MCF 10A (cell line): Measurements from ENCODE around the gene PI4KA. TPM values are rescaled to one million over a fixed set of nuclear protein-coding genes. Genes with fewer than 3 reads are reported as not detected.

Experiments used
- Bru-seq: library from RNA; stranded (reverse); fragments of 400-500 nt; gene quantifications from one replicate; lab custom pipeline; 2021; lab: Mats Ljungman, UMichigan
- BruChase-seq, 2 experiments: library from RNA; stranded (reverse); fragments of 400-500 nt; gene quantifications; one replicate each; lab custom pipeline; 2021; lab: Mats Ljungman, UMichigan
- BruUV-seq: library from RNA; stranded (reverse); fragments of 400-500 nt; replicated peaks from 2 replicates; lab custom pipeline; 2021; lab: Mats Ljungman, UMichigan
- CTCF ChIA-PET: fragments of 300-600 bp; sonication (Branson Sonifier 250); formaldehyde crosslinking; extraction: SDS; loops from one replicate; lab custom pipeline; 2021; ENCODE audit warnings: antibody characterized with exemption, inconsistent platforms; lab: Yijun Ruan, JAX
- POLR2A ChIA-PET: fragments of 300-600, 350-650 bp; sonication (Branson Sonifier 250); formaldehyde crosslinking; extraction: SDS; loops from one replicate; lab custom pipeline; 2020; ENCODE audit warnings: antibody characterized with exemption, inconsistent platforms; lab: Yijun Ruan, JAX
- DNase-seq: peaks from one replicate; pipeline ENCODE4 v3.0.0-alpha.2; 2018; ENCODE audit not compliant: unreplicated experiment
- H3K27ac Mint-ChIP-seq: one replicate; pipeline ENCODE4 v1.8.0; 2022; ENCODE audit warnings: mild to moderate bottlenecking, low read depth, mixed read lengths; ENCODE audit not compliant: unreplicated experiment
- H3K27me3 Mint-ChIP-seq: one replicate; pipeline ENCODE4 v1.8.0; 2022; ENCODE audit warnings: mixed read lengths; ENCODE audit not compliant: insufficient read depth, unreplicated experiment
- H3K36me3 Mint-ChIP-seq: one replicate; pipeline ENCODE4 v1.8.0; 2022; ENCODE audit warnings: mild to moderate bottlenecking, moderate library complexity, mixed read lengths; ENCODE audit not compliant: insufficient read depth, unreplicated experiment
- H3K4me1 Mint-ChIP-seq: one replicate; pipeline ENCODE4 v1.8.0; 2022; ENCODE audit warnings: mixed read lengths; ENCODE audit not compliant: insufficient read depth, unreplicated experiment
- H3K4me3 Mint-ChIP-seq: one replicate; pipeline ENCODE4 v1.8.0; 2022; ENCODE audit warnings: mild to moderate bottlenecking, moderate library complexity, mixed read lengths; ENCODE audit not compliant: unreplicated experiment
- H3K9me3 Mint-ChIP-seq: one replicate; pipeline ENCODE4 v1.8.0; 2022; ENCODE audit warnings: mixed read lengths; ENCODE audit not compliant: unreplicated experiment
- CTCF ChIP-seq: fragments of 200-600 bp; IDR thresholded peaks from one replicate; pipeline ENCODE4 v1.8.0; 2022; ENCODE audit warnings: antibody characterized with exemption, mild to moderate bottlenecking; ENCODE audit not compliant: unreplicated experiment
- intact Hi-C: fragments of 100-400 bp; cut with micrococcal nuclease; formaldehyde crosslinking; loops from 2 replicates; pipeline ENCODE4 v1.14.1; 2022
- long read RNA-seq: library from polyadenylated mRNA; stranded (forward); transcript quantifications from one replicate; pipeline ENCODE4 v2.0.0, GENCODE V29; 2022
- total RNA-seq: library from RNA; stranded (reverse); gene quantifications from 2 replicates; pipeline ENCODE4 v1.2.3, GENCODE V29; 2022

The PI4KA gene
- total RNA-seq (39.0 and 41.3 TPM in 2 replicates), Bru-seq, nascent RNA (percentile 61 among the genes with signal in this experiment), BruChase-seq, experiment 1, labeled RNA remaining after a 6-hour chase (percentile 68 among the genes with signal in this experiment), BruChase-seq, experiment 2, labeled RNA remaining after a 2-hour chase (percentile 60 among the genes with signal in this experiment)
- long read RNA-seq, full-length matches to known transcripts = 33 of 70 reads
- long read RNA-seq, partial matches to known transcripts = 18 of 70 reads
- long read RNA-seq, other reads (novel, unspliced or antisense) = 19 of 70 reads

- CTCF ChIA-PET = interaction anchor here (0.6 to 1.3 kb wide), 3 partner anchors 27 to 575 kb away, joined by 3 to 5 read pairs (median 3); no protein-coding TSS in a partner anchor
- Mint-ChIP-seq H3K9me3 (no peaks in the 10 kb centered on the region), H3K27me3 (no peaks in the 10 kb centered on the region), H3K4me3 (peak within 1 kb of the TSS; percentile 87), H3K4me1 (peaks cover 27% of the 10 kb centered on the region), H3K36me3 (peaks cover 15% of the 10 kb centered on the region), H3K27ac (peak within 1 kb of the TSS; percentile 88)
- TF ChIP-seq CTCF = no peak
- peak; percentile 98 for DNase-seq
- no TSS peak for BruUV-seq
- POLR2A ChIA-PET = interaction anchor here (0.6 to 2.2 kb wide), 10 partner anchors 9 to 144 kb away, joined by 3 to 10 read pairs (median 4); partner anchors contain the start of gene CRKL
- intact Hi-C loops = no loop called here
These were observed at the start of gene PI4KA, which contains the start of gene SNAP29 for GRCh38 chr22:20858615-20859416. Gene PI4KA, minus strand, starts transcription at chr22:20858811. Its CDS starts 86 bp downstream, at chr22:20858725. Gene SNAP29, plus strand, starts transcription at chr22:20859007. Its CDS starts 104 bp downstream, at chr22:20859111.

- H3K27me3 Mint-ChIP-seq = no peaks in the 10 kb centered on the region
These were observed 47.8 kb upstream of the PI4KA start for GRCh38 chr22:20906387-20906767.

GRCh38 chr22:20905415-20906386 lies 47.1 kb upstream of the PI4KA start:
- peak overlapping the region; percentile 95 for H3K27ac Mint-ChIP-seq
- H3K4me3 Mint-ChIP-seq = peak overlapping the region; percentile 52
- intact Hi-C loops = no loop called here
- H3K9me3 Mint-ChIP-seq = no peaks in the 10 kb centered on the region
- DNase-seq = peak; percentile 59
- BruUV-seq = no TSS peak
- H3K36me3 Mint-ChIP-seq = no peaks in the 10 kb centered on the region
- H3K27me3 Mint-ChIP-seq = no peaks in the 10 kb centered on the region
- ChIA-PET CTCF (interaction anchor here (0.6 to 3.8 kb wide), 6 partner anchors 12 to 393 kb away, joined by 3 to 18 read pairs (median 4); partner anchors contain the start of gene CRKL), POLR2A (interaction anchor here (0.6 to 4.6 kb wide), 17 partner anchors 8 to 787 kb away, joined by 3 to 58 read pairs (median 4); partner anchors contain the start of genes CRKL, LZTR1 and SNAP29)
- peaks cover 15% of the 10 kb centered on the region for H3K4me1 Mint-ChIP-seq
- TF ChIP-seq CTCF = no peak

More at GRCh38 chr22:20906387-20906767, 47.8 kb upstream of the PI4KA start:
- Mint-ChIP-seq H3K4me1 (peaks cover 15% of the 10 kb centered on the region), H3K9me3 (no peaks in the 10 kb centered on the region), H3K4me3 (no peak overlapping the region), H3K36me3 (no peaks in the 10 kb centered on the region), H3K27ac (no peak overlapping the region)
- POLR2A ChIA-PET = interaction anchor here (0.6 to 4.6 kb wide), 5 partner anchors 10 to 50 kb away, joined by 3 to 58 read pairs (median 14); partner anchors contain the start of gene CRKL
- CTCF ChIA-PET = interaction anchor here (0.9 to 3.8 kb wide), 3 partner anchors 14 to 128 kb away, joined by 3 to 18 read pairs (median 3); no protein-coding TSS in a partner anchor
- no peak for DNase-seq
- TF ChIP-seq CTCF = no peak
- intact Hi-C loops = no loop called here
- no TSS peak for BruUV-seq
